Liver (tissue), 9 donors: Measurements from ENCODE around the gene ABCC11. TPM values are rescaled to one million over a fixed set of nuclear protein-coding genes. Genes with fewer than 3 reads are reported as not detected.

Experiments
- DNase-seq: peaks from one replicate; pipeline ENCODE4 v3.0.0-alpha.2; 2017; ENCODE audit warnings: low spot score
- H3K27ac ChIP-seq, 2 donors: one replicate each; pipeline ENCODE4 v1.7.0; 2013; ENCODE audit warnings: inconsistent platforms in 2 of 2, low read length in 2 of 2, control low read depth in 1 of 2, low read depth in 1 of 2, mild to moderate bottlenecking in 1 of 2
- H3K27me3 ChIP-seq, 4 donors: one replicate each; pipeline versions ENCODE4 v1.6.1 to v1.7.0; 2013; ENCODE audit warnings: low read length in 3 of 4, inconsistent platforms in 1 of 4, mild to moderate bottlenecking in 1 of 4, moderate library complexity in 1 of 4; ENCODE audit not compliant: control insufficient read depth in 4 of 4, insufficient read depth in 4 of 4
- H3K36me3 ChIP-seq, 4 donors: one replicate each; pipeline versions ENCODE4 v1.6.1 to v1.7.0; 2013; ENCODE audit warnings: low read length in 3 of 4, mild to moderate bottlenecking in 3 of 4, low read depth in 1 of 4, moderate library complexity in 1 of 4; ENCODE audit not compliant: control insufficient read depth in 4 of 4, insufficient read depth in 3 of 4
- H3K4me1 ChIP-seq, 4 donors: one replicate each; pipeline versions ENCODE4 v1.6.1 to v1.7.0; 2013; ENCODE audit warnings: low read length in 3 of 4, mild to moderate bottlenecking in 3 of 4, moderate library complexity in 1 of 4; ENCODE audit not compliant: control insufficient read depth in 4 of 4, insufficient read depth in 4 of 4
- H3K4me3 ChIP-seq, 3 donors: one replicate each; pipeline versions ENCODE4 v1.6.1 to v1.7.0; 2013; ENCODE audit warnings: low read length in 3 of 3, control low read depth in 1 of 3, low read depth in 1 of 3, mild to moderate bottlenecking in 1 of 3
- H3K9ac ChIP-seq, 2 donors: one replicate each; pipeline ENCODE4 v1.7.0; 2013; ENCODE audit warnings: low read length in 2 of 2, mild to moderate bottlenecking in 2 of 2, moderate library complexity in 2 of 2, control low read depth in 1 of 2, low read depth in 1 of 2
- H3K9me3 ChIP-seq, 4 donors: one replicate each; pipeline versions ENCODE4 v1.6.1 to v1.7.0; 2013; ENCODE audit warnings: low read length in 3 of 4; ENCODE audit not compliant: control insufficient read depth in 4 of 4
- ATF3 ChIP-seq: IDR thresholded peaks from 2 replicates; pipeline ENCODE4 v1.6.1; 2016; ENCODE audit warnings: antibody characterized with exemption
- EGR1 ChIP-seq, 2 donors: IDR thresholded peaks; 2 replicates each; pipeline ENCODE4 v1.6.1; 2016 to 2018; ENCODE audit warnings: antibody characterized with exemption in 2 of 2, low read depth in 2 of 2
- HNF4G ChIP-seq: IDR thresholded peaks from 2 replicates; pipeline ENCODE4 v1.6.1; 2016; ENCODE audit warnings: antibody characterized with exemption
- JUND ChIP-seq, 2 donors: IDR thresholded peaks; 2 replicates each; pipeline ENCODE4 v1.6.1; 2016; ENCODE audit warnings: antibody characterized with exemption in 2 of 2
- MAX ChIP-seq: IDR thresholded peaks from 2 replicates; pipeline ENCODE4 v1.6.1; 2016; ENCODE audit warnings: antibody characterized with exemption
- NR2F2 ChIP-seq: IDR thresholded peaks from 2 replicates; pipeline ENCODE4 v1.6.1; 2016; ENCODE audit warnings: antibody characterized with exemption
- REST ChIP-seq: IDR thresholded peaks from 2 replicates; pipeline ENCODE4 v1.6.1; 2016; ENCODE audit warnings: antibody characterized with exemption, mild to moderate bottlenecking
- RXRA ChIP-seq, 2 donors: IDR thresholded peaks; 2 replicates each; pipeline ENCODE4 v1.6.1; 2017 to 2018; ENCODE audit warnings: antibody characterized with exemption in 2 of 2, mild to moderate bottlenecking in 1 of 2
- SP1 ChIP-seq: IDR thresholded peaks from 2 replicates; pipeline ENCODE4 v1.6.1; 2018; ENCODE audit warnings: antibody characterized with exemption, mild to moderate bottlenecking
- TAF1 ChIP-seq: conservative IDR thresholded peaks from 2 replicates; pipeline ENCODE4 v1.6.1; 2016; ENCODE audit warnings: antibody characterized with exemption, mild to moderate bottlenecking
- WGBS: extraction: QIAGEN DNeasy Blood & Tissue Kit; methylation state at CpG from one replicate; pipeline ENCODE4 v1.1.7; 2013; 5-methylcytosine and 5-hydroxymethylcytosine counted together
- polyA plus RNA-seq, 2 donors: library from polyadenylated mRNA; stranded (reverse) in 1 of 2; unstranded in 1 of 2; fragments of 200-250 nt in 1 of 2; fragments of >200 nt in 1 of 2; fragmentation: Nextera tagmentation in 1 of 2; extraction: Ambion mirVana in 1 of 2; gene quantifications; one replicate each; pipeline versions ENCODE4 v1.2.1 to v1.2.3, GENCODE V29; 2013 to 2015
- total RNA-seq, 2 donors: library from RNA; depleted of rRNA; stranded (reverse); fragments of >200 nt; gene quantifications; one replicate each; pipeline ENCODE4 v1.2.3, GENCODE V29; 2014
- donor health status: healthy.
- donor health status: healthy.
- donor health status: healthy.
- donor health status: healthy.
- donor health status: healthy.

Gene ABCC11
- total and polyA plus RNA-seq, 4 donors = 1.4 to 22.3 (median 2.7) TPM

GRCh38 chr16:48188449-48189102, 58.8 kb downstream of the ABCC11 start (continued):
- TF ChIP-seq MAX (no peak), HNF4G (no peak), SP1 (no peak), EGR1 (IDR thresholded peaks at IDR 0.05; ENCODE audit: low read depth in 2 of 2) (no peak)

GRCh38 chr16:48187779-48188178, 59.6 kb downstream of the ABCC11 start:
- Histone ChIP-seq H3K9ac (no peak overlapping the region), H3K9me3 (no peaks in the 10 kb centered on the region), H3K27me3 (no peaks in the 10 kb centered on the region), H3K4me1 (no peaks in the 10 kb centered on the region), H3K27ac (no peak overlapping the region), H3K4me3 (no peak overlapping the region), H3K36me3 (no peaks in the 10 kb centered on the region)
- WGBS = 94% methylated on average over 4 of the region's 4 CpGs
- TF ChIP-seq SP1 (no peak), JUND (IDR thresholded peaks at IDR 0.05) (no peak), RXRA (IDR thresholded peaks at IDR 0.05) (no peak), REST (no peak)
- DNase-seq = no peak

- Histone ChIP-seq H3K4me1 (peaks cover 0 to 4% (median 1%) of the 10 kb centered on the region in 4 donors), H3K27me3 (no peaks in the 10 kb centered on the region), H3K9me3 (no peaks in the 10 kb centered on the region), H3K36me3 (no peaks in the 10 kb centered on the region), H3K27ac (no peak overlapping the region), H3K4me3 (no peak overlapping the region), H3K9ac (no peak overlapping the region)
- TF ChIP-seq ATF3 (no peak), TAF1 (no peak), REST (no peak), NR2F2 (no peak)
- DNase-seq = no peak
- 90% methylated on average over 6 of the region's 6 CpGs for WGBS
Observed at GRCh38 chr16:48184681-48185080, 62.7 kb downstream of the ABCC11 start.
